ENCODE data around the gene PAK4.
A peak's percentile ranks its signal among the peaks of the same experiment; 100 is the strongest.
"Not testable (repeated sequence)": the region's sequence is repeated elsewhere in the genome, so short reads cannot be mapped to it uniquely, and the experiment has no call there.

PAK4 gene

GRCh38 chr19:39125554-39126311 lies at the start of gene PAK4:
Gene PAK4, plus strand, starts transcription at chr19:39125786. Its CDS starts 43,768 bp downstream, at chr19:39169554.
- DNase-seq = peak; percentile 97

- DNase-seq = no peak
These were observed 48.3 kb upstream of the PAK4 start for GRCh38 chr19:39077323-39077722.

- no peak for DNase-seq
These were observed 47.0 kb upstream of the PAK4 start for GRCh38 chr19:39078436-39079200.

- DNase-seq = no peak
These were observed 45.2 kb upstream of the PAK4 start for GRCh38 chr19:39080431-39080830.

GRCh38 chr19:39082167-39082566 lies 43.4 kb upstream of the PAK4 start:
- DNase-seq = no peak

- no peak for DNase-seq
These were observed 42.6 kb upstream of the PAK4 start for GRCh38 chr19:39082745-39083598.

GRCh38 chr19:39083599-39083982 lies 42.0 kb upstream of the PAK4 start:
- DNase-seq = no peak

- DNase-seq = peak; percentile 39
These were observed 41.4 kb upstream of the PAK4 start, which contains the start of gene ACP7 for GRCh38 chr19:39083983-39084731. Gene ACP7, plus strand, starts transcription at chr19:39084368. Its CDS starts 902 bp downstream, at chr19:39085270.

GRCh38 chr19:39084732-39085080 lies 40.9 kb upstream of the PAK4 start:
- no peak for DNase-seq

GRCh38 chr19:39085392-39085791 lies 40.2 kb upstream of the PAK4 start:
- no peak for DNase-seq

GRCh38 chr19:39086386-39086785 lies 39.2 kb upstream of the PAK4 start:
- no peak for DNase-seq

GRCh38 chr19:39087907-39088686 lies 37.5 kb upstream of the PAK4 start:
- no peak for DNase-seq

- DNase-seq = not testable (repeated sequence)
These were observed 35.6 kb upstream of the PAK4 start for GRCh38 chr19:39090016-39090415.

GRCh38 chr19:39090881-39091280 lies 34.7 kb upstream of the PAK4 start:
- no peak for DNase-seq

- DNase-seq = not testable (repeated sequence)
These were observed 29.6 kb upstream of the PAK4 start for GRCh38 chr19:39095799-39096540.

- no peak for DNase-seq
These were observed 28.3 kb upstream of the PAK4 start for GRCh38 chr19:39097299-39097698.

GRCh38 chr19:39097721-39098120 lies 27.9 kb upstream of the PAK4 start:
- DNase-seq = no peak

- no peak for DNase-seq
These were observed 27.0 kb upstream of the PAK4 start for GRCh38 chr19:39098365-39099269.

- no peak for DNase-seq
These were observed 26.2 kb upstream of the PAK4 start for GRCh38 chr19:39099341-39099740.

All from activated CD8-positive, alpha-beta memory T cell treated with anti-CD3 and anti-CD28 coated beads, Interleukin-2, amount 50 U/mL, for 4 hours (primary cell).